HEK293 (cell line): Measurements from ENCODE around the gene LARP6.

Experiments used
- CTCF ChIP-seq: fragments of 450-650 bp; formaldehyde crosslinking; IDR thresholded peaks from 2 replicates; pipeline ENCODE4 v1.5.1; 2016; ENCODE audit warnings: missing biosample characterization, missing genetic modification characterization
- ZBTB49 ChIP-seq: fragments of 450-650 bp; formaldehyde crosslinking; IDR thresholded peaks from 2 replicates; pipeline ENCODE4 v1.5.1; 2016; ENCODE audit warnings: missing biosample characterization, missing genetic modification characterization, low read depth
- ZNF280C ChIP-seq: fragments of 450-650 bp; formaldehyde crosslinking; IDR thresholded peaks from 2 replicates; pipeline ENCODE4 v1.5.1; 2016; ENCODE audit warnings: missing biosample characterization, missing genetic modification characterization
- ZNF362 ChIP-seq: fragments of 450-650 bp; formaldehyde crosslinking; IDR thresholded peaks from 2 replicates; pipeline ENCODE4 v1.5.1; 2016; ENCODE audit warnings: missing biosample characterization, missing genetic modification characterization
- ZNF449 ChIP-seq: fragments of 450-650 bp; formaldehyde crosslinking; IDR thresholded peaks from 2 replicates; pipeline ENCODE4 v1.5.1; 2017; ENCODE audit warnings: missing biosample characterization, mild to moderate bottlenecking, missing genetic modification characterization, moderate library complexity

- TF ChIP-seq CTCF (no peak), ZNF280C (tag by site-specific recombination) (no peak), ZBTB49 (no peak), ZNF449 (no peak), ZNF362 (tag by site-specific recombination) (no peak)
Measured at GRCh38 chr15:70851889-70852288, 2.1 kb downstream of the LARP6 start.
